ENCODE data around the gene ADCY7.

- TF ChIP-seq CTCF (IDR thresholded peaks at IDR 0.05) (no peak), POLR2A (IDR thresholded peaks at IDR 0.05) (no peak)
Measured at GRCh38 chr16:50273888-50274325, 7.6 kb downstream of the ADCY7 start.
